Activated CD8-positive, alpha-beta memory T cell treated with anti-CD3 and anti-CD28 coated beads, Interleukin-2, amount 50 U/mL, for 48 hours (primary cell): ENCODE data around the gene ARID1B.
"Not testable (repeated sequence)": the region's sequence is repeated elsewhere in the genome, so short reads cannot be mapped to it uniquely, and the experiment has no call there.

ENCODE experiments used
- DNase-seq: peaks from one replicate; pipeline ENCODE4 v3.0.0-alpha.2; 2020

ARID1B gene

GRCh38 chr6:156971153-156971885 is 194.1 kb downstream of the ARID1B start:
- DNase-seq, result no peak

DNA sequence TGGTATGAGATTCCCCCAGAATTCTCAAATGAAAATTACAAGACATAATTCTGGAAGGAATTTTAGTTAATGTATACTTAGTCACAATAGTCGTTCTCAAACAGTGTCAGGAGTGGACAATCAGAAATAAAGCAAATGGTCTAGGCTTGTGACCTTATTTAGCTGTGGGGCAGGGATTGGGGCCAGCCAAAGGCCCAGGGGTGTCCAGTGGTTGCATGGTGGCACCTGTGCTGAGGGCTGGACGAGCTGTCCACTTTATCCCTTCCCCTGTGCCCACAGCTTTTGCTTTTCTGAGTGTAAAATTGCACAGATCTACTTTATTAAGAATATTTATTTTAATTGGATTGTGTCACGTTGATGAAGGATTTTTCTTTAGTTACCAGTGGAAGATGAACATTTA is 195.0 kb downstream of the ARID1B start:
- DNase-seq, result no peak

GRCh38 chr6:156974830-156975261 is 197.7 kb downstream of the ARID1B start:
- no peak for DNase-seq

DNA sequence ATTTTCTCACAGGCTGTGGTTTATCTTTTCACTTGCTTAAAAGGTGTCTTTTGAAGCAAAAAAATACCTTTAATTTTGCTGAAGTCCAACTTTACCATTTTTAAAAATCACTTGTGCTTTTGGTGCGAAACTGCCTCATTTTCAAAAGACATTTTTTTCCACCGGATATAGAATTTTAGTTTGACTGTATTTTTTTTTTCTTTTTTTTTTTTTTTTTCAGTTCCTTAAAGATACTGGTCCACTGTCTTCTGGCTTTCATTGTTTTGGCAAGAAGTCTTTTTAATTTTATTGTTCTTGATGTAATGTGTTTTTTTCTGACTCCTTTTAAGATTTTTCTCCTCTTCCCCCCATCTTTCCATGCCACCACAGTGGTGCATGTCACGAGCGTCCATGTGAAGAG is 198.2 kb downstream of the ARID1B start:
- no peak for DNase-seq

DNA sequence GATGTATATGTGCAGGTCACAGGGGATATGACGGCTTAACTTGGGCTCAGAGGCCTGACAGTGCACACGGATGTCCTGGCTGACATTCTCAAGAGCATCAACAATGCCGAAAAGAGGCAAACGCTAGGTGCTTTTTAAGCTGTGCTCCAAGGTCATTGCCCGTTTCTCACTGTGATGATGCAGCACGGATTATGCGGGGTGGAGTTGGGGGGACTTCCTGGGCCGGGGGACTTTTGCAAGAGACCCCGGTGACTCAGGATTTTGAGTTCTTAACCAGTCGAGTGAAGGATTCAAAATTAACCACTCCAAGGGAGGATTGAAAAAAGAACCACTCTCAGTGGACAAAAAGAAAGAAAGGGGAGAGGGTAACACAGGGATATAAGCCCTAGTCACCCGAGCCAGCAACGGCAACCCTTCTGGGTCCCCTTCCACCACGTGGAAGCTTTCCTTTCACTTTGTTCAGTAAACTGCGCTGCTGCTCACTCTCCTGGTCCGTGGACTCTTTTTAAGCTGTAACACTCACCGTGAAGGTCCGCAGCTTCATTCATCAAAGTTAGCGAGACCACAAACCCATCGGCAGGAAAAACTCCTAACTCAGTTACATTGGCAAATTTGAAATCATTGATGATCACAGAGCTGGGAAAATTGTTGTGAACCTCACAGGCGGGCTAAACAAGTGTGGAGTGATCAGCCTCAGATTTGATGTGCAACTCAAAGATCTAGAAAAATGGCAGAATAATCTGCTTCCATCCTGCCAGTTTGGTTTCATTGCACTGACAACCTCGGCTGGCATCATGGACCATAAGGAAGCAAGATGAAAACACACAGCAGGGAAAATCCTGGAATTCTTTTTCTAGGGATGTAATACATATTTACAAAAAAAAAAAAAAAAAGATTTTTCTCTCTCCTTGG is 199.3 kb downstream of the ARID1B start:
- no peak for DNase-seq

GRCh38 chr6:156977527-156978291 is 200.5 kb downstream of the ARID1B start:
- no peak for DNase-seq

DNA sequence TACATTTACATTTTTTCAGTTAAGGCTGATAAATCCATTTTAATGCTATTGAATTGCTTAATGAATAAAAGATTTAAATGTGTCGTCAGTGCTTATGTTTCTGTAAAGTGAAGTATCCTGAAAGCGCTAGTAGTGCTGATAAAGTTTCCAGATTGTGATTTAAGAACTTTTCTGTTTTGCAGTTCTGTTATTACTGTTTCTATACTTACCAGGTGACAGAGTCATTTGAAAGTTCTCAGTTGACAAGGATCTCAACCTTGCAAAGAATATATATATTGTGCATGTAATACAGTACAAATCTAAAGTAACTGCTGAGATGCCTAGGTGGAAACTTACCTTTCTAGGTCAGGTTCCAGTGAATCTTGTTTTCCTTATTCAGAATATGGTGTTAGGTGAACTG is 201.8 kb downstream of the ARID1B start:
- no peak for DNase-seq

- no peak for DNase-seq
Measured at GRCh38 chr6:156980515-156980914, 203.3 kb downstream of the ARID1B start.

DNA sequence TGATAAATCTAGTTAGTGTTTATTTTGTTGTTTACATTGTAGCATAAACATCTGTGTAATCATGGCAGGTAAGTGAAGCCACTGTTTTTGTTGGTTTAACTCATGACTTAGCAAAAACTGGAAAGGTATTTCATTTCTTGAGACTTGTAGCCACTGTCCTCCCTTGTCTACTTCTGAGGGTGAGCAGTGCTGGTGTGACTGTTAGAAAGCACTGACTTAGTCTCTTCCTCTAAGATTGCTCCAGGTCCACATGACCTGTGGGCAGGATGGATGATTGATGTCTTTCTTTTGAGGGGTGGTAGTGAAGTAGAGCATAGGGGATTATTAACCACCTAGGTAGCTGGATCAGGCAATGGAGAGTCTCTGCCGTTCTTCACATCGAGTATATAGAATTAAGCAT is 203.8 kb downstream of the ARID1B start:
- no peak for DNase-seq

GRCh38 chr6:156982168-156982567 is 205.0 kb downstream of the ARID1B start:
- no peak for DNase-seq

GRCh38 chr6:156982864-156983263 is 205.7 kb downstream of the ARID1B start:
- not testable (repeated sequence) for DNase-seq

GRCh38 chr6:156984178-156984738 is 207.1 kb downstream of the ARID1B start:
- DNase-seq, result no peak

DNA sequence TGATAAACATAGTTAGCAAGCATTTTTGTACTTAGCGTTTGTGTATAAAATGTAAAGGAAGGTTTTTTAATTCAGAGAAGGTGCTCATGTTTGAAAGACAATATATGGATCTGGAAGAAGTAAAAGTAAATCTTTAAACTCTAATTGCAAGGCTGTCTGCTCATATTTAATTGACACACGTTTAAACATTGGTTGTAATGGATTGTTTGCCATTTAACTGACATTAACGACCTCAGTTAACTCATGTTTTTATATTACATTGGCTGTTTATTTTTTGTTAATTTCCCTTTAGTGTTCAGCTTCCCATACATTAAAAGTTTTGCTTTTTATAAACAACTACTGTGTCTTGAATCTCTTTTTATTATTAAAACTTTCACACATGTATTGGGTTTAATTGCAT is 208.1 kb downstream of the ARID1B start:
- DNase-seq, result no peak

GRCh38 chr6:156988276-156989158 is 211.3 kb downstream of the ARID1B start:
- no peak for DNase-seq

- no peak for DNase-seq
Measured at GRCh38 chr6:156989159-156989806, 212.1 kb downstream of the ARID1B start.

DNA sequence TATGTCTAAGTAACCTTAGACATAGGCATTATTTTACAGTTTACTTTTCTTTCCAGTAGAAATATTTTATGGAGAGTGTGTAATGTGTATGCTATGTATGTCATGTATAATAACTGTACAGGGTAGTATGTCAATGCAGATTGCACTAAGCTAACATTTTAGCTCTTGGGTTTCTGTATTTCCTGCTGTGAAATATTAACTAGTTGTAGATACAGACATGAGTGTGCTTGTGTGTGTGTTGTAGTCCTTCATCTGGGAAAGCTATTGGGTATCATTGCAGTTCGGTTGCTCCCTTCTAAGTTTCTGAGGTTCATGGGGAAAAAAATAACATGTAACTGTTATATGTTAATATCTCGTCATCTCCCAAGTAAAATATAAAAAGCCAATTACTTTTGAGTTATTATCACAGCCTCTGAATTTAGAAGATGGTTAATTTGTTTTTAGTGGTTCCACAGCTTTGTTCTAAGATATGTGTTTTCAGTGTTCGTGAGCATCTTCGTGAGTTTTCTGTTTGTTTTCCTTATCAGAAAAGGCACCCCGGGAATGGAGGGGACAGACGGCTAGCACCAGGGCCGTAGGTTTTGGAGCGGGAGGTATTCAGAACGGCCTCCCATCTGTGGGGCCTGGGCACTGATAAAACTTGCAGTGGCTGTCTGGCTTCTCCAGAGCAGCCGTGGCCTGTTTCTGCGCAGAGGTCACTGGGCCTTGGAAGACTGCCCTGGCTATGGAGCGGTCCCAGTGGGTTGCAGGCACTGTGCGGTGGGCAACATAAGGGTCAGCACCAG is 215.0 kb downstream of the ARID1B start:
- DNase-seq, result no peak

- DNase-seq, result no peak
Measured at GRCh38 chr6:156993713-156994112, 216.5 kb downstream of the ARID1B start.

GRCh38 chr6:156994215-156995076 is 217.3 kb downstream of the ARID1B start:
- DNase-seq, result no peak

DNA sequence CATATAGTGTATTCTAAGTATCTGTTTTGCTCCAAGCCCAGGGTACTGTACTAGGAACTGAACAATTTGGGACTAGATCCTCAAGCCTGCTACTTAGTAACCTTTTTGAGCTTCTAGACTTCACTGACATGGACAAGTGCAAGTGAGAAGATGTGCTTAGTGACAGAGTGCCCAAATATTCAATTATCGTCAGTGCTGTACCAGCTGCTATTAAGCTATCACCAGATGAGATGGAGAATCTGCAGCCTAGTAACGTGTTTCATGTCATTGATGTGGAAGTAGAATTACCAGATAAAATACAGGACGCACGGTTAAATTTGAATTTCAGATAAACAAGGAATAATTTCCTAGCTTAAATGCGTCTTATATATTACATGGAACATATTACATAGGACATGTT is 218.3 kb downstream of the ARID1B start:
- DNase-seq, result no peak

GRCh38 chr6:156996265-156996664 is 219.1 kb downstream of the ARID1B start:
- DNase-seq, result no peak
